Measurements from ENCODE around the gene TM9SF1. TPM values are rescaled to one million over a fixed set of nuclear protein-coding genes. Genes with fewer than 3 reads are reported as not detected.

Gene TM9SF1, protein sequence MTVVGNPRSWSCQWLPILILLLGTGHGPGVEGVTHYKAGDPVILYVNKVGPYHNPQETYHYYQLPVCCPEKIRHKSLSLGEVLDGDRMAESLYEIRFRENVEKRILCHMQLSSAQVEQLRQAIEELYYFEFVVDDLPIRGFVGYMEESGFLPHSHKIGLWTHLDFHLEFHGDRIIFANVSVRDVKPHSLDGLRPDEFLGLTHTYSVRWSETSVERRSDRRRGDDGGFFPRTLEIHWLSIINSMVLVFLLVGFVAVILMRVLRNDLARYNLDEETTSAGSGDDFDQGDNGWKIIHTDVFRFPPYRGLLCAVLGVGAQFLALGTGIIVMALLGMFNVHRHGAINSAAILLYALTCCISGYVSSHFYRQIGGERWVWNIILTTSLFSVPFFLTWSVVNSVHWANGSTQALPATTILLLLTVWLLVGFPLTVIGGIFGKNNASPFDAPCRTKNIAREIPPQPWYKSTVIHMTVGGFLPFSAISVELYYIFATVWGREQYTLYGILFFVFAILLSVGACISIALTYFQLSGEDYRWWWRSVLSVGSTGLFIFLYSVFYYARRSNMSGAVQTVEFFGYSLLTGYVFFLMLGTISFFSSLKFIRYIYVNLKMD
- total RNA-seq = 37.3 TPM

DNA sequence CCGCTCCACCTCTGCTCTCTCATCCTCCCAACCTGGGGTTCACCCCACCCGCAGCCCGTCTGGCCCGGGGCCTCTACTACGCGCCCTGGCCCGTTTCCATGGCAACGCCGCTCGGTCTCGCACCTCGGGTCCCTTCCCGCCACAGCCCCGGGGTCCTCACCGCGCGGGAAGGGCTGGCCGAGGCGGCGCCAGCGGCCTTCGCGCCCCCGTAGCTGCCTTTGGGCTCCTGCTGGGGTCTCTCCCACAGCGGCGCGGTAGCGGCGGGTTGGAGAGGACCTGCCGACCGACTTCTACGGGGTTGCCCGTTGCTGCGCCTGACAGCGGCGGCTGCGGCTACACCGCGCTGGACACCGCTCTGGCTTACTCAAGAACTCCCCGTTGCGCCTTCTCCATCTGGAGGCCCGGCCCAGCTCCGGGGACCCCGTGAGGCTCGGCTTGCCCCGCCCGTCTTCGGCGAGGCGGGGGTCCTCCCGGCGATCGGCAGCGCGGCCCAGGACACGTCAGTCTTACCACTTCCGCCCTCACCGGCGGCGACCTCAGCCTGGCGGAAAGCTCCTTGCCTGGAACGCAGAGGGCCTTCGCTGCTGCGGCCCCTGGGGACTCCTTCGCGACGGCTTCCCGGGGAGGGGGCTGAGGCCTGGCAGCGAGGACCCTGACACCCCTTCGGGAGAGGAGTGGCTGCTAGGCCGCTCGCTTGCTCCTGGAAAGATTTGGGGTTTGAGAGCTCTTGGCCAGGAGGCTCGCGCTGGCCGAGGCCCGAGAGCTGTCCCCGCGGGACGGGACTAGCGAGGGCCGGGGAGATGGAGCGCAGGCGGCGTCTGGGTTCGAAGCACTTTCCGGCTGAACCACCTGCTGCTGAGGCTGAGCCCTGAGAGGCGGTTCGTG lies at the start of gene TM9SF1:
TSS of gene TM9SF1 (minus strand) at position 256 of the 885 bp plus-strand sequence. CDS start 422 bp downstream, outside the sequence.
- TF ChIP-seq POLR2AphosphoS5 (IDR thresholded peaks at IDR 0.05; ENCODE audit: insufficient read depth in 1 of 2, low read depth in 1 of 2) (peak; percentile 81 to 94), POLR2A (IDR thresholded peaks at IDR 0.05) (peak in 1 of 2 donors; percentile 52)
- TF ChIP-seq, protein P1, sequence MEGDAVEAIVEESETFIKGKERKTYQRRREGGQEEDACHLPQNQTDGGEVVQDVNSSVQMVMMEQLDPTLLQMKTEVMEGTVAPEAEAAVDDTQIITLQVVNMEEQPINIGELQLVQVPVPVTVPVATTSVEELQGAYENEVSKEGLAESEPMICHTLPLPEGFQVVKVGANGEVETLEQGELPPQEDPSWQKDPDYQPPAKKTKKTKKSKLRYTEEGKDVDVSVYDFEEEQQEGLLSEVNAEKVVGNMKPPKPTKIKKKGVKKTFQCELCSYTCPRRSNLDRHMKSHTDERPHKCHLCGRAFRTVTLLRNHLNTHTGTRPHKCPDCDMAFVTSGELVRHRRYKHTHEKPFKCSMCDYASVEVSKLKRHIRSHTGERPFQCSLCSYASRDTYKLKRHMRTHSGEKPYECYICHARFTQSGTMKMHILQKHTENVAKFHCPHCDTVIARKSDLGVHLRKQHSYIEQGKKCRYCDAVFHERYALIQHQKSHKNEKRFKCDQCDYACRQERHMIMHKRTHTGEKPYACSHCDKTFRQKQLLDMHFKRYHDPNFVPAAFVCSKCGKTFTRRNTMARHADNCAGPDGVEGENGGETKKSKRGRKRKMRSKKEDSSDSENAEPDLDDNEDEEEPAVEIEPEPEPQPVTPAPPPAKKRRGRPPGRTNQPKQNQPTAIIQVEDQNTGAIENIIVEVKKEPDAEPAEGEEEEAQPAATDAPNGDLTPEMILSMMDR (IDR thresholded peaks at IDR 0.05) = no peak
- no peaks in the 10 kb centered on the region for H3K27me3 ChIP-seq
- H3K4me3 ChIP-seq = peak within 1 kb of the TSS; percentile 65 to 72
- H3K4me1 ChIP-seq = peaks cover 39% of the 10 kb centered on the region
- H3K9me3 ChIP-seq = no peaks in the 10 kb centered on the region
- peak within 1 kb of the TSS; percentile 95 for H3K27ac ChIP-seq
- H3K36me3 ChIP-seq = peaks cover 0 to 13% of the 10 kb centered on the region in 2 donors
- DNase-seq (ENCODE audit: extremely low spot score in 2 of 2) = peak in 1 of 2 donors; percentile 93
- intact Hi-C loops (cut with DNase I) = no loop called here

DNA sequence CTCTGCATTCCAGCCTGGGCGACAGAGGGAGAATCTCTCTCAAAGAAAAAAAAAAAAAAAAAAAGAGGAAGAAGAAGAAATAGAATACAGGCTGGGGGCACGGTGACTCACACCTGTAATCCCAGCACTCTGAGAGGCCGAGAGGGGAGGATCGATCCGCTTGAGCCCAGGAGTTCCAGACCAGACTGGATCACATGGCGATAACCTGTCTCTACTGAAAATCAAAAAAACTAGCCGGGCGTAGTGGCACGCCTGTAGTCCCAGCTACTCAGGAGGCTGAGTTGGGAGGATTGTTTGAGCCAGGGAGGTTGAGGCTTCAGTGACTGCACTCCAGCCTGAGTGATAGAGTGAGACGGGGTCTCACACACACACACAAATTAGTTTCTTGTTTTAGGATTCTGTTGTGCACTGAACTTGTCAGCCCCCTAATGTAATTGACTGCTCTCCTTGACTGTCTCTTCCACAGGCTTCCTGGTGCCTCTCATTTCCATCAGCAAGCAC lies 48.1 kb upstream of the TM9SF1 start:
- no peak for TF ChIP-seq POLR2A (IDR thresholded peaks at IDR 0.05)
- TF ChIP-seq POLR2AphosphoS5 (IDR thresholded peaks at IDR 0.05; ENCODE audit: insufficient read depth in 1 of 2, low read depth in 1 of 2) = no peak
- TF ChIP-seq, protein P1 (IDR thresholded peaks at IDR 0.05) = no peak
- DNase-seq (ENCODE audit: extremely low spot score in 2 of 2) = no peak
- no peaks in the 10 kb centered on the region for H3K27me3 ChIP-seq
- peak overlapping the region; percentile 65 to 75 for H3K4me3 ChIP-seq
- peak overlapping the region; percentile 98 for H3K27ac ChIP-seq
- intact Hi-C loops (cut with DNase I) = loop anchor here (2.0 to 5.0 kb wide), 2 partner anchors 53 to 189 kb away; no protein-coding TSS in a partner anchor
- peaks cover 45% of the 10 kb centered on the region for H3K4me1 ChIP-seq
- H3K36me3 ChIP-seq = peaks cover 0 to 28% of the 10 kb centered on the region in 2 donors
- no peaks in the 10 kb centered on the region for H3K9me3 ChIP-seq

DNA sequence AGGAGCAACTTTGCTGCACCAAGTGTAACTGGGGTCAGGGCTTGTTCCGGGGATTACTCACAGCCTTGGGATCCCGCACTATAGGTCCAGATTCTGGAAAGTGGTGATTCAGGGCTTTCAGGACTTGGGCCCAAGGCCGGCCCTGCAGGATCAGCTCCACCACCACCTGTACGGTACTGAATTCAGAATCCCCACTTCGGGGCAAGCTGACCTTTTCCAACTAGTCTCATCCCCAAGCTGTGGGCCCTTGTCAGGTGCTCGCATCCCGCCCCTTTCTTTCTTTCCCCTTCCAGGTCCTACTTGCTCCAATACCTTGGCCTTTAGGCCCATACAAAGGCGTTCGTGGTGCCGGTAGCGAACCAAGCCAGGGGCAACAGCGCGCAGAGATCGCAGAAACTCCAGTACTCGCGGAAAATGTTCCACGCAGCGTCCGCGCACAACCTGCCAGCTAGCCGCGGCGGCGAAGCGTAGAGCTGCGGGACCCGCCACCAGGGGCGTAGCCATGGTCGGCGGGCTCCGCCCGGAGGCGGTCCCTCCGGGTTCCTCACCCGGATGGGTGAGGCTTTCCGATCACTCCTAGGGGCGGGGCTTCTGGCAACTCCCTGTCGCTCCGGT lies 46.7 kb upstream of the TM9SF1 start:
- H3K9me3 ChIP-seq = no peaks in the 10 kb centered on the region
- peak in 1 of 2 donors; percentile 94 for DNase-seq (ENCODE audit: extremely low spot score in 2 of 2)
- TF ChIP-seq POLR2A (IDR thresholded peaks at IDR 0.05) = no peak
- TF ChIP-seq, protein P1 (IDR thresholded peaks at IDR 0.05) = peak in 2 of 3 experiments; percentile 25 to 78
- peaks cover 47% of the 10 kb centered on the region for H3K4me1 ChIP-seq
- intact Hi-C loops (cut with DNase I) = loop anchor here (2.0 to 5.0 kb wide), 2 partner anchors 55 to 190 kb away; no protein-coding TSS in a partner anchor
- H3K27me3 ChIP-seq = no peaks in the 10 kb centered on the region
- H3K27ac ChIP-seq = peak overlapping the region; percentile 98
- peak overlapping the region; percentile 65 to 75 for H3K4me3 ChIP-seq
- H3K36me3 ChIP-seq = peaks cover 0 to 41% of the 10 kb centered on the region in 2 donors

DNA sequence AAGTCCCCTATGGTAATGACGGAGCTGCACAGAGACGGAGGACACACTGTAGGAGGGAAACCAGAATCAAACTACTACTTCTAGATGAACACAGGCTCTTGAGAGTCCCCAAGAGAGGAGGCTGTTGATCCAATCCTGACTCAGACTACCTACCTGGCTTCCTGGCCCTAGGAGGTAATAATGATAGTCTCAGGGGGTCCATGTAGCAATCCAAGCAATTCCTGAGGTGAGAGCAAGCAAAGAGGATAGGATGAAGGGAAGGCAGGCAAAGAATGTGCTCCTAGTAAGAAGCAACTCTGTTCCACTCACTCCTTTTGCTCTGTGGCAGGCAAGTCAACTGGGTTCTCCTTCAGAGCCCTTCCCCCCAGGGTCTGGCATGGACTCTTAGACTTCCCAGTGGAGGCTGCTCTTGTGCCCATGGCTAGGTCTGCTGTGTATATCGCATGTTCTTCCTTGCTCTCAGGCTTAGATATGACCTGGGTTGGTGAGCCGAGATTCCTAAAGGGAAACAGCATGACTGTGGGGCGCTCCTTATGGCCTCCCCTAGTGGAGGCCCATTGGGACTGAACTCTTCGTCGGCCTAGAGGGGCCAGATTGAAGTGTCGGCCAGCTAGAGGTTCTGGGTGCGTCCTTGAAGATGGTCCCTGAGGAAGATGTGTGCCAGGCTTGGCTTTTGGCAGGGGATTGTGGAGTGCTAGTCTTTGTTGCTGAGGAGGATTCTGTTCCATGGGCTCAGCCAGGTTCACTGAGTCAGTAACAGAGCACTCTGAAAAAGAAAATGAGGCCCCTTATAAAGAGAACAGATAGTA lies 45.1 kb upstream of the TM9SF1 start:
- intact Hi-C loops (cut with DNase I) = loop anchor here (5.0 kb wide), 1 partner anchor 192 kb away; no protein-coding TSS in a partner anchor
- peak overlapping the region; percentile 98 for H3K27ac ChIP-seq
- H3K4me1 ChIP-seq = peaks cover 47% of the 10 kb centered on the region
- DNase-seq (ENCODE audit: extremely low spot score in 2 of 2) = peak in 1 of 2 donors; percentile 84
- H3K9me3 ChIP-seq = no peaks in the 10 kb centered on the region
- H3K36me3 ChIP-seq = peaks cover 0 to 54% of the 10 kb centered on the region in 2 donors
- H3K27me3 ChIP-seq = no peaks in the 10 kb centered on the region
- no peak overlapping the region for H3K4me3 ChIP-seq
- no peak for TF ChIP-seq POLR2A (IDR thresholded peaks at IDR 0.05)
